ENCODE data around the gene ZNF331.

Gene ZNF331

GRCh38 chr19:53600217-53600616 is 62.3 kb downstream of the ZNF331 start:
- Histone ChIP-seq H2BK15ac (ENCODE audit: low read length) (no peak overlapping the region), H2AK5ac (ENCODE audit: low read depth, low read length) (no peak overlapping the region), H3K4me1 (ENCODE audit: control insufficient read depth in 2 of 2, insufficient read depth in 1 of 2, low read depth in 1 of 2, low read length in 2 of 2) (no peaks in the 10 kb centered on the region), H3K27me3 (ENCODE audit: control insufficient read depth in 3 of 3, insufficient read depth in 3 of 3, low read depth in 1 of 3, low read length in 3 of 3) (no peaks in the 10 kb centered on the region), H2BK12ac (ENCODE audit: low read length) (no peak overlapping the region), H3K9me3 (replicated peaks in 1 of 2; ENCODE audit: control insufficient read depth in 2 of 2, insufficient read depth in 1 of 2, low read depth in 1 of 2, low read length in 2 of 2) (peaks cover 0 to 4% of the 10 kb centered on the region in 2 donors), H3K4me3 (ENCODE audit: low read length in 2 of 2) (no peak overlapping the region), H2AFZ (ENCODE audit: low read length) (no peak overlapping the region), H3K23ac (ENCODE audit: low read depth, low read length, poor library complexity) (no peak overlapping the region), H2BK5ac (ENCODE audit: low read length) (no peak overlapping the region), H3K36me3 (replicated peaks in 1 of 2; ENCODE audit: control insufficient read depth in 2 of 2, insufficient read depth in 2 of 2, low read length in 2 of 2) (no peaks in the 10 kb centered on the region), H3K18ac (ENCODE audit: low read length) (no peak overlapping the region), H2BK120ac (ENCODE audit: low read depth, low read length) (no peak overlapping the region), H4K91ac (ENCODE audit: low read depth, low read length, poor library complexity) (no peak overlapping the region), H3K79me1 (ENCODE audit: low read depth, low read length) (no peaks in the 10 kb centered on the region), H3K14ac (ENCODE audit: low read length) (no peak overlapping the region), H3K4me2 (ENCODE audit: insufficient read depth, low read length, poor library complexity, severe bottlenecking) (no peak overlapping the region), H3K27ac (replicated peaks; ENCODE audit: low read length) (no peak overlapping the region), H3K9ac (ENCODE audit: low read depth, low read length, poor library complexity) (no peak overlapping the region), H4K8ac (ENCODE audit: low read depth, low read length) (no peak overlapping the region), H3K4ac (ENCODE audit: low read length) (no peak overlapping the region)
- WGBS, 2 donors (ENCODE audit: extremely low coverage in 2 of 2, insufficient read length in 2 of 2, insufficient replicate concordance in 1 of 2) = no CpG with 5 or more reads among the region's 4 CpGs
- DNase-seq (ENCODE audit: low spot score) = no peak

- Histone ChIP-seq H3K27ac (replicated peaks; ENCODE audit: low read length) (no peak overlapping the region), H3K4me2 (ENCODE audit: insufficient read depth, low read length, poor library complexity, severe bottlenecking) (no peak overlapping the region), H3K4me3 (ENCODE audit: low read length in 2 of 2) (no peak overlapping the region), H3K14ac (ENCODE audit: low read length) (peak overlapping the region; percentile 56), H3K9me3 (replicated peaks in 1 of 2; ENCODE audit: control insufficient read depth in 2 of 2, insufficient read depth in 1 of 2, low read depth in 1 of 2, low read length in 2 of 2) (peaks cover 3 to 4% of the 10 kb centered on the region in 2 donors), H3K4me1 (ENCODE audit: control insufficient read depth in 2 of 2, insufficient read depth in 1 of 2, low read depth in 1 of 2, low read length in 2 of 2) (no peaks in the 10 kb centered on the region), H2BK12ac (ENCODE audit: low read length) (no peak overlapping the region), H2BK5ac (ENCODE audit: low read length) (peak overlapping the region; percentile 22), H3K18ac (ENCODE audit: low read length) (peak overlapping the region; percentile 83), H3K9ac (ENCODE audit: low read depth, low read length, poor library complexity) (peak overlapping the region; percentile 21), H2BK15ac (ENCODE audit: low read length) (no peak overlapping the region), H4K8ac (ENCODE audit: low read depth, low read length) (no peak overlapping the region), H3K79me1 (ENCODE audit: low read depth, low read length) (no peaks in the 10 kb centered on the region), H3K36me3 (replicated peaks in 1 of 2; ENCODE audit: control insufficient read depth in 2 of 2, insufficient read depth in 2 of 2, low read length in 2 of 2) (no peaks in the 10 kb centered on the region), H3K4ac (ENCODE audit: low read length) (no peak overlapping the region), H2BK120ac (ENCODE audit: low read depth, low read length) (no peak overlapping the region), H2AK5ac (ENCODE audit: low read depth, low read length) (peak overlapping the region; percentile 43), H3K23ac (ENCODE audit: low read depth, low read length, poor library complexity) (no peak overlapping the region), H3K27me3 (ENCODE audit: control insufficient read depth in 3 of 3, insufficient read depth in 3 of 3, low read depth in 1 of 3, low read length in 3 of 3) (no peaks in the 10 kb centered on the region), H2AFZ (ENCODE audit: low read length) (no peak overlapping the region), H4K91ac (ENCODE audit: low read depth, low read length, poor library complexity) (no peak overlapping the region)
- WGBS, 2 donors (ENCODE audit: extremely low coverage in 2 of 2, insufficient read length in 2 of 2, insufficient replicate concordance in 1 of 2) = no CpG with 5 or more reads among the region's 15 CpGs
- DNase-seq (ENCODE audit: low spot score) = no peak
Observed at GRCh38 chr19:53606031-53606430, 68.1 kb downstream of the ZNF331 start.

GRCh38 chr19:53608381-53608780 is 70.4 kb downstream of the ZNF331 start:
- no peak overlapping the region for H2AFZ ChIP-seq (ENCODE audit: low read length)
- no peak overlapping the region for H2BK15ac ChIP-seq (ENCODE audit: low read length)

GRCh38 chr19:53612762-53613526 is 75.0 kb downstream of the ZNF331 start:
- no CpG with 5 or more reads among the region's 14 CpGs for WGBS, 2 donors (ENCODE audit: extremely low coverage in 2 of 2, insufficient read length in 2 of 2, insufficient replicate concordance in 1 of 2)
- no peak overlapping the region for H2BK120ac ChIP-seq (ENCODE audit: low read depth, low read length)

More at GRCh38 chr19:53608381-53608780, 70.4 kb downstream of the ZNF331 start:
- H3K4me1 ChIP-seq (ENCODE audit: control insufficient read depth in 2 of 2, insufficient read depth in 1 of 2, low read depth in 1 of 2, low read length in 2 of 2) = no peaks in the 10 kb centered on the region
- no peak overlapping the region for H2BK5ac ChIP-seq (ENCODE audit: low read length)
- no CpG with 5 or more reads among the region's 12 CpGs for WGBS, 2 donors (ENCODE audit: extremely low coverage in 2 of 2, insufficient read length in 2 of 2, insufficient replicate concordance in 1 of 2)
- H3K27ac ChIP-seq (replicated peaks; ENCODE audit: low read length) = no peak overlapping the region
- no peak overlapping the region for H3K9ac ChIP-seq (ENCODE audit: low read depth, low read length, poor library complexity)
- no peak overlapping the region for H2AK5ac ChIP-seq (ENCODE audit: low read depth, low read length)
- no peak overlapping the region for H3K4ac ChIP-seq (ENCODE audit: low read length)
- H3K14ac ChIP-seq (ENCODE audit: low read length) = no peak overlapping the region
- H4K91ac ChIP-seq (ENCODE audit: low read depth, low read length, poor library complexity) = no peak overlapping the region
- H3K4me2 ChIP-seq (ENCODE audit: insufficient read depth, low read length, poor library complexity, severe bottlenecking) = no peak overlapping the region
- H3K79me1 ChIP-seq (ENCODE audit: low read depth, low read length) = no peaks in the 10 kb centered on the region
- no peak overlapping the region for H3K4me3 ChIP-seq (ENCODE audit: low read length in 2 of 2)
- H2BK120ac ChIP-seq (ENCODE audit: low read depth, low read length) = no peak overlapping the region
- DNase-seq (ENCODE audit: low spot score) = no peak
- no peaks in the 10 kb centered on the region for H3K36me3 ChIP-seq (replicated peaks in 1 of 2; ENCODE audit: control insufficient read depth in 2 of 2, insufficient read depth in 2 of 2, low read length in 2 of 2)
- peaks cover 0 to 3% of the 10 kb centered on the region in 2 donors for H3K9me3 ChIP-seq (replicated peaks in 1 of 2; ENCODE audit: control insufficient read depth in 2 of 2, insufficient read depth in 1 of 2, low read depth in 1 of 2, low read length in 2 of 2)
- no peak overlapping the region for H4K8ac ChIP-seq (ENCODE audit: low read depth, low read length)
- H3K27me3 ChIP-seq (ENCODE audit: control insufficient read depth in 3 of 3, insufficient read depth in 3 of 3, low read depth in 1 of 3, low read length in 3 of 3) = no peaks in the 10 kb centered on the region
- no peak overlapping the region for H2BK12ac ChIP-seq (ENCODE audit: low read length)
- no peak overlapping the region for H3K23ac ChIP-seq (ENCODE audit: low read depth, low read length, poor library complexity)
- H3K18ac ChIP-seq (ENCODE audit: low read length) = no peak overlapping the region

More at GRCh38 chr19:53612762-53613526, 75.0 kb downstream of the ZNF331 start:
- Histone ChIP-seq H3K27ac (replicated peaks; ENCODE audit: low read length) (no peak overlapping the region), H4K8ac (ENCODE audit: low read depth, low read length) (no peak overlapping the region), H4K91ac (ENCODE audit: low read depth, low read length, poor library complexity) (no peak overlapping the region), H3K4me2 (ENCODE audit: insufficient read depth, low read length, poor library complexity, severe bottlenecking) (no peak overlapping the region), H3K36me3 (replicated peaks in 1 of 2; ENCODE audit: control insufficient read depth in 2 of 2, insufficient read depth in 2 of 2, low read length in 2 of 2) (no peaks in the 10 kb centered on the region), H2BK12ac (ENCODE audit: low read length) (no peak overlapping the region), H3K9ac (ENCODE audit: low read depth, low read length, poor library complexity) (no peak overlapping the region), H3K4me3 (ENCODE audit: low read length in 2 of 2) (no peak overlapping the region), H2BK15ac (ENCODE audit: low read length) (no peak overlapping the region), H3K9me3 (replicated peaks in 1 of 2; ENCODE audit: control insufficient read depth in 2 of 2, insufficient read depth in 1 of 2, low read depth in 1 of 2, low read length in 2 of 2) (peaks cover 0 to 3% of the 10 kb centered on the region in 2 donors), H2AFZ (ENCODE audit: low read length) (peak overlapping the region; percentile 16), H3K14ac (ENCODE audit: low read length) (no peak overlapping the region), H3K27me3 (ENCODE audit: control insufficient read depth in 3 of 3, insufficient read depth in 3 of 3, low read depth in 1 of 3, low read length in 3 of 3) (no peaks in the 10 kb centered on the region), H3K79me1 (ENCODE audit: low read depth, low read length) (no peaks in the 10 kb centered on the region), H3K23ac (ENCODE audit: low read depth, low read length, poor library complexity) (no peak overlapping the region), H3K4ac (ENCODE audit: low read length) (no peak overlapping the region), H2BK5ac (ENCODE audit: low read length) (no peak overlapping the region), H2AK5ac (ENCODE audit: low read depth, low read length) (no peak overlapping the region), H3K18ac (ENCODE audit: low read length) (no peak overlapping the region), H3K4me1 (ENCODE audit: control insufficient read depth in 2 of 2, insufficient read depth in 1 of 2, low read depth in 1 of 2, low read length in 2 of 2) (no peaks in the 10 kb centered on the region)
- DNase-seq (ENCODE audit: low spot score) = no peak
